ENCODE data around the gene ZNF674.
A peak's percentile ranks its signal among the peaks of the same experiment; 100 is the strongest.
"Not testable (repeated sequence)": the region's sequence is repeated elsewhere in the genome, so short reads cannot be mapped to it uniquely, and the experiment has no call there.

Gene ZNF674

DNA sequence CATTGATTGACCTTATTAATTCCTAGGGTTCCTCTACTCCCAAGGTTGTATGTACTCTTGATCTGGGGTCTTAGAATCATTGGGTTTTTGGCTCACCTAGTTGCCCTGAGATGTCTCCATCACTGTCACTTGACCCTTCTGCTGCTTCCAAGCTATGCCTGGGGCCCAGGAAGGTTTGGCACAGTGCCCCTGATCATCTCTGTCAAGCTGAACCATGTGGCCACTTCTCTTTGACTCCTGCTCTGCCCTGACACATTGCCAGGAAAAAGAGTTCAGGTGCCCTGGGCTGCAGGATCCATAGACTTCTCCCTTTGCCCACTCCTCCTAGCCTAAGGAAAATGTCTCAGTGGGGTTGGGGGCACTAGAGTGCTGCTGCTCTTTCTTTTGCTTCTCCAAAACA lies 24.4 kb upstream of the ZNF674 start:
- no peak for DNase-seq (ENCODE audit: low read depth)

DNA sequence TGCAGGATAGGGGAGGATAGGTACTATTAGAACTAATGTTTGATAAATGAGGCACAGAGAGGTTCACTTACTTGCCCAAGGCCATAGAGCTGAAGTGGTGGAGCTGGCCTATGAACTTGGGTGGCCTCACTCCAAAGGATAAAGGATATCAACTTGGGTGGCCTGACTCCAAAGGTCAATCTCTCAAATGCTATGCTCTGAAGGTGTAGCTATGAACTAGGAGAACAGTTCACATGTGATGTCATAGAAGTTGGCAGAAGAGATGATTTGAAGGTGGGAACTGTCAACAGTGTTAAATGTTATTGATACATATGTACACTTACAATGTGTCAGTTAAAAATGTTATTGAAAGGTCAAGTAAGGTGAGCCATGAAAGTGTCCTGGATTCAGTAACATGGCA lies 22.2 kb upstream of the ZNF674 start:
- no peak for DNase-seq (ENCODE audit: low read depth)

DNA sequence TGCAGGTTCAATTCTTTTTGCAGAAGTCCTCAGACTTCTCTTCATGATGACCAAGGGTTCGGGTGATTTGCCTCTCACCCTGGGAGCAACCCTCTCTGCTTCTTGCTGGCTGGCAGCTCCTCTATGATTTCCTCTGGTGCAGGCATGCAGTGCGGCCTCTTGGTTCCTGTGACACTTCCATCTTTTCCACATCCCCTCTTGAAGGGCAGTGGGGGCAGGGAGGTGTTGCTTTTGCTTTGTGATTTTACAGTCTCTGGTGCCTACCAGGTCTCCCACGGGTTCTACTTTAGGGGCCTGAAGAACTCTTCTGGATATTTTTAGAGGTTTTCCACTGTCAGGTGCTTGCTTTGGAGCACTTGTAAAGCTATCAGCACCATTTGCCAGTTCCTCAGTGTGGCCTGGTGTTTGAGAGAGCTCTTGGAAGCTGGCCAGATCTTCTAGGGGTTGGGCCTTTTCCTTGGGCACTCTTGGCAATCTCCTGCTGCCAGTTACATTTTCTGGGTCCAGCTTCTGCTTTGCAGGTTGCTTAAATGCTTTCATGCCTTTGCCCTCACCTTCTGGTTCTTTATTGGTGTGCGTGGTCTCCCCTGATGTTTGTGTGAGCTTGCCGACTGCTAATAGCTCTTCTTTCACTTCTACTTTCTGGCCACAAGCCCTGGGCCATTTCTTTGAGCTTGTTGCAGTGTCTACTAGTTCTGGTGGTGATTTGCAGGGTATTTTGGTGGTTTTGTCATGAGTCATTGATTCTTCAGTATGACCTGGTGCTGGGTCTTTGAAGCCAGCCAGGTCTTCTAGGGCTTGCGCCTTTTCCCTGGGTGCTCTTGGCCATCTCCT lies 16.8 kb upstream of the ZNF674 start:
- DNase-seq (ENCODE audit: low read depth) = no peak

DNA sequence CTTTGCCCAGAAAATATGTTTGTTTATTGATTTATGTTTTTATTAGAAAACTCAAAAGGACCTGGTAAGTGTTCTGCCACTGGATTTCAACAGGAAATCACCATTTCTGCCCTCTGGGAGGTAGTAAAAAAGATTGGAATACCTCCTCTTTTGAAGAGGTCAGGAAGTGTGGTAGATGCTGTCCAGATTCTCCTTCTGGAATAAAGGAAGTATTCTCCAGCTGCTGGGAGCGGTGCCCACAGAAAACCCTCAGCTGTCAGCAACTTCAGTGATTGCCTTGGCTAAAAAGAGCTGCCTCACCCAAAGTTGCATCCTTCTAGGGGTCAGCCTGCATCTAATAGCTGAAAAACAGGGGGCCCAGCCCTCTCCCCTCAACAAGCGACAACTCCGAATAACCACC lies 13.8 kb upstream of the ZNF674 start:
- DNase-seq (ENCODE audit: low read depth) = no peak

DNA sequence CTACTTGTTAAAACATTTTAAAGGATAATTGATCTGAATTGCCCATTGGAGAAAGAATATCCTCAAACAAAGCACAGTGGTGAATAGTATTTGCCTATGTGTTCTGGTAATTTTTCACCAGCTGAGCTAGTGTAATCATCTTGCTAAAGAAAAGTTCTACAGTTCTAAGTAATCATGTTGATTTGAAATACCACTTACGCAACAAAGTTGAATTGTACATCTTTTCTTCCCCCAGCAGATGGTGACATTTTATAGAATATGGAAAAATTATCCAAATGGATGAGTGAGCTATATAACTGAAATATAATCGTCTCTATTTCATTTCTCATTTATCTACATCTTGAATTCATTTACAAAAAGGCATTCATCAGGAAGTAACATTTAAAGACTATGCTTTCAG lies 9.7 kb upstream of the ZNF674 start:
- peak; percentile 55 for DNase-seq (ENCODE audit: low read depth)

DNA sequence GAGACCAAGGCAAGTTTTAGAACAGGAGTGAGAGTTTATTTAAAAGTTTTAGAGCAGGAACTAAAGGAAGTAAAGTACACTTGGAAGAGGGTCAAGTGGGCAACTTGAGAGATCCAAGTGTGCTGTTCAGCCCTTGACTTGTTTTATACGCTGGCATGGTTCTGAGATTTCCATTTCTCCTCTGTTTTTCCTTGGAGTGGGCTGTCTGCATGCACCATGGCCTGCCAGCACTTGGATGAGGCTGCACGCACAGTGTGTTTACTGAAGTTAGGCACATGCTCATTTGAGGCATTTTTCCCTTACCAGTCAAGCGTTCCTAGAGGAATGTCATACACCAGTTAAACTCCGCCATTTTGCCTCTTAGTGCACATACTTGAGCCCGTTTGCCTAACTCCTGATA lies 8.7 kb upstream of the ZNF674 start:
- DNase-seq (ENCODE audit: low read depth) = no peak

DNA sequence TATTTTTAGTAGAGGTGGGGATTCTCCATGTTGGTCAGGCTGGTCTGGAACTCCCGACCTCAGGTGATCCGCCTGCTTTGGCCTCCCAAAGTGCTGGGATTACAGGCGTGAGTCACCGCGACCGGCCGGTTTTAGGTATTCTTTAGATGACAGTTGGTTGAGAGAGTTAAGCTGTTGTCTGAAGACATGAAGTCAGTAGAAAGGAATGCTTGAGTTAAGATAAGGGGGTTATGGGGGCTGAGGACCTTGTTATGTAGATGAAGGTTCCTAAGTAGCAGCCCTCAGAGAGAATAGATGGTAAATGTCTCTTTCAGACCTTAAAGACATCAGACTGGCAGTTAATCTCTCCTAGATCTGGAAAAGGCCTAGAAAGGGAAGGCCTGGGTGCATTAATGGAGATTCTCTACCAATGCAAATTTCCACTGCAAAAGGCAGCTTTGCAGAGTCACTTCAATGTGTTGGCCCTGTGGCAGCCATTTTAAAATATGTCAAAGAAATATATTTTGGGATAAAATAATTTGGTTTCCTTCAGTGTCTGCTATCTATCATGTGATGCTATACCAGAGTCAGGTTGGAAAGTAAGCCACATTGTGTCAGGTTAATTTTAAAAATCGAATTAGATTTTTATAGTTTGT lies 6.4 kb upstream of the ZNF674 start:
- DNase-seq (ENCODE audit: low read depth) = peak; percentile 68

DNA sequence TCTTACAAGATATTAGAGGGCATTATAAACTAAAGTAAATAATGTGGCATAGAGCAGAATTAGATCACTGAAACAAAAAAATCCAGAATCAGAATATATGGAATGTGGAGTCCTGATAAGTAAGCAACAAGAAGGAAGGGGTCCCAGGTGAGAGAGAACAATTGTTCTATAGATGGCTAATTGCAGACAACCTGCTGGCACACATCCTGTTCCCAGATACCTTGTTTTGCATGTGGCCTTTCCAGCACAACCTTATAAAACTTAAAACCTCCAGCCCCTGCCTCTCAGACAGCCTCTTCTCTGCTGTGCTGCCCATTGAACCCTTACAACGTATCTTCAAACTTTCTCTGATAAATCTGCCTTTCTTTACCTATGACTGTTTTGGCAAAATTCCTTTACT lies 4.7 kb upstream of the ZNF674 start:
- no peak for DNase-seq (ENCODE audit: low read depth)

DNA sequence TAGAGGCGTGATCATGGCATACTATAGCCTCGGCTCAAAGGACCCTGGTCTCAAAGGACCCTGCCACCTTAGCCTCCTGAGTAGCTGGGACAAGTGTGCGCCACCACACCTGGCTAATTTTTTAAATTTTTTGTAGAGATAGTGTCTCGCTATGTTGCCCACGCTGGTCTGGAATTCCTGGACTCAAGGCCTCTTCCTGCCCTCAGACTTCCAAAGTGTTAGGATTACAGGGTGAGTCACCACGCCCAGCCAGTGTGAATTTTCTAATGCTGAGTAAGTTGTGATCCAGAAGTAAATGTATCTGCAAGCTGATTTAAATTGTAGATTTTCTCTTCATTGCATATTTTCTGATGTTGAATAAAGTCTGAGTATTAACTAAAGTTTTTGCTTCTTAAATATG lies 2.6 kb upstream of the ZNF674 start:
- DNase-seq (ENCODE audit: low read depth) = peak; percentile 83

DNA sequence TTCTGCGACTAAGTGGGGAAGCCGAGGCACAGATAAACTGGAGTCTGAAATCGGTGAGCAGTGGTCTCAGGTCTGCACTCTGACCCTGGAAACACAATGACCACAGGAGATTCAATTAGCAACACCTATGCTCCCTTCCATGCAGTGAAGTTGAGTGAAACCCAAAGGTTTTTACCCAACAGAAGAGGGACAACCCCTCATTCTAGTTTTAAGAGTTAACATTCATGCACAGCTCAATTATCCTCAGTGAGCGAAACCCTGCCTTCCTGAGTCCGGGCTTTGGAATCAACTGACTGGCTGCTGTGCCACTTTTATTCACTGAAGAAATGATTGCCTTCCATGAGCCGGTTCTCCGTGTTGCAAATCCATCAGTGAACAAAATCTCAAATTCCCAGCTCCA lies 694 bp downstream of the ZNF674 start:
- DNase-seq (ENCODE audit: low read depth) = not testable (repeated sequence)

DNA sequence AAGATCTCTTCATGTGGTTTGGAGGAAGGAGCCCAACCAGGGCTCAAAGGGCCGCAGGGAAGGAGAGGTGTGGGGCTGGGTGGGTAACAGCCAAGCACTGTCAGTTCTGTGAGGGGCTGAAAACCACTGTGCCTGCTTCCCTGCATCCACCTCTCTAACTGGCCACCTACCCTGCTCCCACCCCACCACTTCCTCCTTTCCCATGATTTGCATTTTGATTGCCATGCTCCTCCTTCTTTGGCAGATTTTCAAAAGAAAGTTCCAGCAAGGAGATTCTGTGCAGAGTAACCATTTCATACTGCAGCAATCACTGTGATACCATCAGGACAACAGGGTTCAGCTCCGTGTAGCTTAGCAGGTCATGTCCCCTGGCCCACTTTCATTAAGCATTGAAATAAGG lies 1.8 kb downstream of the ZNF674 start:
- DNase-seq (ENCODE audit: low read depth) = no peak

DNA sequence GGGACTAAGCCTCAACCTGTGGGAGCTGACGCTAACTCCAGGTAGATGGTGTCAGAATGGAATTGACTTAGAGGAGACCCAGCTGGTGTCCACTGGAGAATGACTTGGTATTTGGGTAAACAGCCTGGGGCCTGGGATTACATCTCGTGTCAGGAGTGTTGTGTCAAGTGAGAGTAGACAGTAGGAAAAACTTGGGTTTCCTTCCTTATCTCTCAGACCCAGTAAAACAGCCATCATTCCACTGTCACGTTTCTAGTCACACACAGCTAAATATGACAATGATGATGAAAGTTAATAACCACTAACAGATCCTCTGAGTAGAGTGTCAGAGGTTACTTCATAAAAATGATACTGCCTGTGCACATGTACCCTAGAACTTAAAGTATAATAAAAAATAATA lies 13.8 kb downstream of the ZNF674 start:
- no peak for DNase-seq (ENCODE audit: low read depth)

DNA sequence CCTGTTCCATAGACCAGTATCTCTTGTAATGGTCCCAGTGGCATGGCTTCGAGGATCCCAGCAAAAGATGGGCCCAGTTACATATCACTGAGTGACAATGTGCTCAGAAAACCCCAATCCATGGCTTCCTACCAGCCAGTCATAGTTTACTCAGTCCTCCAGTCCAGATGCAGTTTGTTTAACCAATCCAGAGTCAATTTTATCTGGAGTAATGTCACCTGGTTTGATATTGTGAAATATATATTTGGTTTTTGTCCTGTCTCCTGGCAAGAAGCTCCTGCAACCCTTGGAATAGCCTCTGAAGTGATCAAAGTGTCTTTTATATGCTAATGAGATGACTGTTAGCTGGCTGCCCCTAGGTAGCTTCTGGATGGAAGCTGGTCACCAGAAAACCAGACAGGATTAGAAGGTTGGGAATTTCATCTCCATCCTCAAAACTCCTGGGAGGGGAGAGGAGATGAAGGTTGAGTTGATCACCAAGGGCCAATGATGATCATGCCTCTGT lies 14.8 kb downstream of the ZNF674 start:
- not testable (repeated sequence) for DNase-seq (ENCODE audit: low read depth)

DNA sequence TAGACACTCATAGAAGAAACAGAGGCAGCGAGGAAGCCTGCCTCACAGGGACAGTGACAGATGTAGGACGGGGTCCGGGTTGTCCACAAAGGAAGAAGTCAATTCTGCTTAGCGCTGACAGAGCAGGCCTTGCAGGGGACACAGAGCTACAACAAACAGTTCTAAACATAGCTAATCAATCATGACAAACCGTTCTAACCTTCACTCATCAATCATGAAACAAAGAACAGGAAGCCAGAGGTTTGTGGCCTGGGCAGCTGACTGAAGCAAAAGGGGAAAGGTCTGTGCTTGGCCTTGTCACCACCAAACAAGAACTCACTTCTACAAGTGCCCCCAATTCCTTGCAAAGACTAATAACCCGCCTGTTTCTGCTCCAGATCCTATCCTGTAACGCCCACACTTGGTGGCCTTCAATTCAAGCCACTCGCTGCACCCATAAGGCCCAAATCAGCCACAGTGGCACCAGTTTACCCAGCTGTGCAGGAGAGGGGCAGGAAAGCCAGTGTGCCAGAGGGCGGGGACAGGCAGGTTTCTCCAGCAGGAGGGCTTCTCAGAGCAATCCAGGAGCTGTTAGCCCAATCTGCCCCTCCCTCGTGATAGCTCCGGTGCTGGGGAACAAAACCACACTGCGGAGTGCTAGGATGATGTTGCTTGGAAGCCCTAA lies 15.3 kb downstream of the ZNF674 start:
- DNase-seq (ENCODE audit: low read depth) = not testable (repeated sequence)

DNA sequence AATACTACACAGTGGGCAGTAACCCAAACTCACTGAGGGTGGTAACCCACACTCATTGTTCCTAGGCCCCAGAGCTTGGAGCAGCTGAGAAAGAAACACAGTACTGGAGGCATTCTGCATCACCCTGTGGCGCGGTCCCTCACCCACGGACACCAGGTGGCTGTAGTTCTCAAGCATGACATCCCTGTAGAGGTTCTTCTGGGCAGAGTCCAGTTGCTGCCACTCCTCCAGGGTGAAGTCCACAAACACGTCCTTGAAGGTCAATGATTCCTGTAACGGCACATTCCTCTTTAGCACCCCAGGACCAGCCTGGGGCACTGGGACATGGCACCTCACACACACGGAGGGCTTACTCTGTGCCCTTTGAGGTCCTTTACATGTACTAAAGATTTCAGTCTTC lies 16.6 kb downstream of the ZNF674 start:
- DNase-seq (ENCODE audit: low read depth) = not testable (repeated sequence)

DNA sequence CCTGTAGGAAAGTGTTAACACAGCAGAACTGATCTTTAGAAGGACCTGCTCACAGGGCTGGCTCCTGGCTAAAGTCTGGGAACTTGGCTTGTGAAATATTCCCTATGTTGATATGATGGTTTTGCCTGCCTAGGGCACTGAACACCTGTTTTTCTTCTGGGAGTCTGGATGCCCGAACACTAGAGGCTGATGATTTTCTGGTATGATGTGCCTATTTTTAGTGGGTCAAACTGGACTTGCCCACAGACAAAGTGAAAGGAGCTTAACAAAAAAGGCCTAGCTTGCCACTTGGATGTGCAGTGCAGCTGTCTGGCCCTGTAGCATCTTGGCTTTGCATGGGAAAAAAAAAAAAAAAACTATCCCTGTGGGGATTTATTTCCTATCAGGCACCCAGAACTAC lies 39.1 kb downstream of the ZNF674 start:
- DNase-seq (ENCODE audit: low read depth) = no peak

DNA sequence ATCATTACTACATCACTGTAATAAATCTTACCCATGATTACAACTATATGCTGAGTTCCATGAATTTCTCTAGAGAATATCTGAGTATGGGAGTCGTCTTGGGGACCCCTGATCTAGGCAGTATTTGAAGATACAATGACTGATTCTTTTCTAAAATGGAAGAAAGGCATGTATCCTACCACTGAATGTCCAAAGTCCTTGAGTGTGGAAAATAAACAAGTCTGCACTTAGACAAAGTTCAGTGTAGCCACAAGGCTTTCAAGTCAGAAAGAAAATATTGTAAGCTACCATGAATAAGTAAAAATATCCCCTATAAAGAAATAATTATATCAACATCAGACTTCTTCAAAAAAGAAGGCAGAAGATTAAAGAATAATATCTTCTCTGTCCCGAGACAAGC lies 42.4 kb downstream of the ZNF674 start:
- no peak for DNase-seq (ENCODE audit: low read depth)

DNA sequence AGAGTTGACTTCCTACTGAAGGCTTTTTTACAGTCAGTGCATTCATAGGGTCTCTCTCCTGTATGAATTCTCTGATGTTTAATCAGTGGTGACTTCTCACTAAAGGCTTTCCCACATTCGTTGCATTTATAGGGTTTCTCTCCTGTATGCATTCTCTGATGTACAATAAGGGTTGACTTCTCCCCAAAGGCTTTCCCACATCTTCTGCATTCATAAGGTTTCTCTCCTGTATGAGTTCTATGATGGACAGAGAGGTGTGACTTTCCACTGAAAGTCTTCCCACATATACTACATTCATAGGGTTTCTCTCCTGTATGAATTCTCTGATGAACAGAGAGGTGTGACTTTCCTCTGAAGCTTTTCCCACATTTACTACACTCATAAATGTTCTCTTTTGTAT lies 45.2 kb downstream of the ZNF674 start:
- DNase-seq (ENCODE audit: low read depth) = no peak

DNA sequence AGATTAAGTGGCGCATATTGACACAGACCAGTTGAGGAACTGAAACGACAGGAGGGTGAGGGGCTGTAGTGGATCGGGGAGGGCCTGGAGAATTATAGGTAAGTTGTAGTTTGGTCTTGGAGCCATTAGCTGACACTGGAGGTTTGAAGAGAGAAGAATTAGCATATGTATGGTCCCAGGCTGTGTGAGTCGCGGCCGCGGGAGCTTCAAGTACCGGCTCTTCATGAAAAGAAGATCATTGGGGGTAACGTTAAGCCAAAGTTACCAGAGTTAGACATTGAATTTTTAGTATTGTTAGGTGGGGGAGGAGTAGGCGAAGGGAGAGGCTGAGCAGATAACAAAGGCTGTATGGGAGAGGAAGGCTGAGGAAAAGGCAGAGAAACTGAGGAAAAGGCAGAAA lies 56.5 kb downstream of the ZNF674 start:
- DNase-seq (ENCODE audit: low read depth) = no peak

DNA sequence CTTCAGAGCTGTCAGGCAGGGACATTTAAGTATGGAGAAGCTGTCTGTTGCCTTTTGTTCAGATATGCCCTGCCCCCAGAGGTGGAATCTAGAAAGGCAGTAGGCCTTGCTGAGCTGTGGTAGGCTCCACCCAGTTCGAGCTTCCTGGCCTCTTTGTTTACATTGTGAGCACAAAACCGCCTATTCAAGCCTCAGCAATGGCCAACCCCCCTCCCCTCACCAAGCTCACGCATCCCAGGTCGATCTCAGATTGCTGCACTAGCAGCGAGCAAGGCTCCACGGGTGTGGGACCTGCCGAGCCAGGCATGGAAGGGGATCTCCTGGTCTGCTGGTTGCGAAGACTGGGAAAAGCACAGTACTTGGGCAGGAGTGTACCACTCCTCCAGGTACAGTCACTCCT lies 59.3 kb downstream of the ZNF674 start:
- DNase-seq (ENCODE audit: low read depth) = no peak

DNA sequence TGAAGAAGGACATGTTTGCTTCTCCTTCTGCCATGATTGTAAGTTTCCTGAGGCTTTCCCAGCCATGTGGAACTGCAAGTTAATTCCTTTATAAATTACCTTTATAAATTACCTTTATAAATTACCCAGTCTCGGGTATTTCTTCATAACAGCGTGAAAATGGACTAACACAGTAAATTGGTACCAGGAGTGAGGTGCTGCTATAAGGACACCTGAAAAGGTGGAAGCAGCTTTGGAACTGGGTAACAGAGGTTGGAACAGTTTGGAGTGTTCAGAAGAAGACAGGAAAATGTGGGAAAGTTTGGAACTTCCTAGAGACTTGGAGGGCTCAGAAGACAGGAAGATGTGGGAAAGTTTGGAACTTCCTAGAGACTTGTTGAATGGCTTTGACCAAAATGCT lies 66.6 kb downstream of the ZNF674 start:
- not testable (repeated sequence) for DNase-seq (ENCODE audit: low read depth)

DNA sequence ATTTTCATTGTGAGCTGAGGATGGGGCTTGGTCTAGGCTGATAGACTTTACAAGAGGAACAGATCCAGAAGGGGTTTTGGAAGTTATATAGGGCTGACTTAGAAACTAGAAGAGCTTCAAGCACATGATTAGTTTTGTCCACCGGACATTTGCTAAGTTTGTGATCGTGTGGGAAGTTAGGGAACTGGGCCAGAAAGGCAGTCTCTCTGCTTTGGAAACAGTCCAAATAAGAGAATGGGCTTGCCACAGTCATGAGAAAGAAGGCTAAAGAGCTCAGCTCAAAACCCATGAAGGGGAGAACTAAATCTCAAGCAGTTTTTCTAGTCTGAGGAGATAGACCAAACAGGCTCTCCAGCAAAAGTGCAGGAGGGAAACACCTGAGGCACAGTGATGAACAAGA lies 67.8 kb downstream of the ZNF674 start:
- no peak for DNase-seq (ENCODE audit: low read depth)

DNA sequence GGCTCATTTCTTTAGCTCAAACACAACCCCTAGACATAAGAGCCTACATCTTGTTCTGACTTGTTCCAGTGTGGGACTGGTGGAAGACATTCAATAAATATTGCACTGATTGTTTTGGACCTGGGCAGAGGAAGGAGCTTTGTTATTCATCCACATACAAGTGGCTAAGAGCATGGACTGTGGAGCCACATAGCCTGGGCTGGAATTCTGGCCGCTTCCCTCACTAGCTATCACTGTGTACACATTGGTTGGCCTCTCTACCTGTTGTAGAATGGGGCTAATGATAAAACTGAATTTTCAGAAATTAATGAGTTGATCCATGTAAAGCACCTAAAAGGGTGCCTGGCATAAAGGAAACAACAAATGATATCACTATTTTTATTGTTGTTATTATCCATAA lies 80.0 kb downstream of the ZNF674 start:
- DNase-seq (ENCODE audit: low read depth) = no peak

All from ELR (cell line).